AG04449 (cell line): Measurements from ENCODE around the gene HIVEP2.

Experiments
- CTCF ChIA-PET: fragments of 350-600 bp; formaldehyde crosslinking; extraction: SDS; loops from one replicate; lab custom pipeline; 2021; ENCODE audit warnings: antibody characterized with exemption; lab: Yijun Ruan, JAX
- POLR2A ChIA-PET: fragments of 400-600, 350-600 bp; formaldehyde crosslinking; extraction: SDS; loops from one replicate; lab custom pipeline; 2020; ENCODE audit warnings: antibody characterized with exemption, inconsistent platforms; lab: Yijun Ruan, JAX
- DNase-seq: peaks from one replicate; pipeline ENCODE4 v3.0.0-alpha.2; 2010; ENCODE audit warnings: low read depth, low spot score
- H3K4me3 ChIP-seq: 2 replicates; pipeline ENCODE4 v1.5.1; 2011; ENCODE audit warnings: low read depth, mild to moderate bottlenecking, control low read depth, low read length
- CTCF ChIP-seq: IDR thresholded peaks from one replicate; pipeline ENCODE4 v1.5.1; 2011; ENCODE audit warnings: mild to moderate bottlenecking, moderate library complexity, low read length, control low read depth, inconsistent platforms; ENCODE audit not compliant: insufficient read depth; ENCODE audit errors: missing control alignments

The HIVEP2 gene

GRCh38 chr6:142764311-142764710 is 180.7 kb downstream of the HIVEP2 start:
- TF ChIP-seq CTCF: no peak
- ChIA-PET CTCF (no interaction called here), POLR2A (no interaction called here)
- no peak overlapping the region for H3K4me3 ChIP-seq
- no peak for DNase-seq

- no peak for TF ChIP-seq CTCF
- H3K4me3 ChIP-seq: no peak overlapping the region
- POLR2A ChIA-PET: no interaction called here
- DNase-seq: peak; percentile 21
- CTCF ChIA-PET: no interaction called here
Observed at GRCh38 chr6:142763205-142763604, 181.8 kb downstream of the HIVEP2 start.

GRCh38 chr6:142761756-142762155 is 183.2 kb downstream of the HIVEP2 start:
- no peak for TF ChIP-seq CTCF
- H3K4me3 ChIP-seq: no peak overlapping the region
- DNase-seq: no peak
- ChIA-PET POLR2A (no interaction called here), CTCF (no interaction called here)

- CTCF ChIA-PET: no interaction called here
- POLR2A ChIA-PET: interaction anchor here (0.7 kb wide), 1 partner anchor 92 kb away, joined by 3 read pairs; no protein-coding TSS in a partner anchor
- no peak for DNase-seq
- H3K4me3 ChIP-seq: no peak overlapping the region
- TF ChIP-seq CTCF: no peak
Observed at GRCh38 chr6:142760152-142760551, 184.8 kb downstream of the HIVEP2 start.

GRCh38 chr6:142758629-142759025 is 186.3 kb downstream of the HIVEP2 start:
- H3K4me3 ChIP-seq: no peak overlapping the region
- ChIA-PET CTCF (no interaction called here), POLR2A (no interaction called here)
- DNase-seq: no peak
- no peak for TF ChIP-seq CTCF

GRCh38 chr6:142757852-142758628 is 186.9 kb downstream of the HIVEP2 start:
- H3K4me3 ChIP-seq: no peak overlapping the region
- POLR2A ChIA-PET: no interaction called here
- CTCF ChIA-PET: no interaction called here
- DNase-seq: no peak
- TF ChIP-seq CTCF: no peak
